ENCODE measurements around the gene FBXL19.

FBXL19 gene, protein sequence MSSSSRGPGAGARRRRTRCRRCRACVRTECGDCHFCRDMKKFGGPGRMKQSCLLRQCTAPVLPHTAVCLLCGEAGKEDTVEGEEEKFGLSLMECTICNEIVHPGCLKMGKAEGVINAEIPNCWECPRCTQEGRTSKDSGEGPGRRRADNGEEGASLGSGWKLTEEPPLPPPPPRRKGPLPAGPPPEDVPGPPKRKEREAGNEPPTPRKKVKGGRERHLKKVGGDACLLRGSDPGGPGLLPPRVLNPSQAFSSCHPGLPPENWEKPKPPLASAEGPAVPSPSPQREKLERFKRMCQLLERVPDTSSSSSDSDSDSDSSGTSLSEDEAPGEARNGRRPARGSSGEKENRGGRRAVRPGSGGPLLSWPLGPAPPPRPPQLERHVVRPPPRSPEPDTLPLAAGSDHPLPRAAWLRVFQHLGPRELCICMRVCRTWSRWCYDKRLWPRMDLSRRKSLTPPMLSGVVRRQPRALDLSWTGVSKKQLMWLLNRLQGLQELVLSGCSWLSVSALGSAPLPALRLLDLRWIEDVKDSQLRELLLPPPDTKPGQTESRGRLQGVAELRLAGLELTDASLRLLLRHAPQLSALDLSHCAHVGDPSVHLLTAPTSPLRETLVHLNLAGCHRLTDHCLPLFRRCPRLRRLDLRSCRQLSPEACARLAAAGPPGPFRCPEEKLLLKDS

DNA sequence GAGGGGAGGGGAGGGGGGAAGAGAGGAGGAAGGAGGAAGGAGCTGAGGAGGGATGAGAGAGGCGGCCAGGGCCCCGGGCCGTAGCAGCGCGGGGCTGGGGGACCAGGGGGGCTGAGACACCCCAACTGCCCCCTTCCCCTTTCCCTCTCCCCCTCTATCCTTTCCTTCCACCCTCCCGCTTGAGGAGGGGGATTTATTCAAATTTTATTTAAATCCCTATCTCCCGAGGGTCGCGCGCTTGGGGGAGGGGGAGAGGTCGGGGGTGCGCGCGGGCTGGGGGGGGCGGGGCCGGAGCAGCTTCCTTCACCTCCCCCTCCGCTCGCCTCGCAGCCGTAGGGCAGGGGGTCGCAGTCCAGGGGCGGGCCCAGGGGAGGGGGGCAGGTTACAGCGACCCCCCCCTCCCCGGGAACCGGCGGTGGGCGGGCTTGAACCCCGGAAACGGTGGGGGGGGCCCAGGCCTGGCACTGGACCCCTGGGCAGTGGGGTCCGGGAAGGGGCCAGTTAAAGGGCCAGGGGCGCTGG lies at the start of gene FBXL19:
TSS of gene FBXL19 (plus strand) at position 19 of the 522 bp plus-strand sequence. CDS start 2,183 bp downstream, outside the sequence.
- DNase-seq (no peak), ATAC-seq (no peak)
- H3K36me3 Mint-ChIP-seq (ENCODE audit: low read depth): peaks cover 2% of the 10 kb centered on the region
- H3K4me3 Mint-ChIP-seq: peak within 1 kb of the TSS; percentile 97
- H3K9me3 Mint-ChIP-seq: no peaks in the 10 kb centered on the region
- peak within 1 kb of the TSS; percentile 99 for H3K27ac Mint-ChIP-seq
- H3K4me1 Mint-ChIP-seq: peaks cover 13% of the 10 kb centered on the region
- no peaks in the 10 kb centered on the region for H3K27me3 Mint-ChIP-seq

DNA sequence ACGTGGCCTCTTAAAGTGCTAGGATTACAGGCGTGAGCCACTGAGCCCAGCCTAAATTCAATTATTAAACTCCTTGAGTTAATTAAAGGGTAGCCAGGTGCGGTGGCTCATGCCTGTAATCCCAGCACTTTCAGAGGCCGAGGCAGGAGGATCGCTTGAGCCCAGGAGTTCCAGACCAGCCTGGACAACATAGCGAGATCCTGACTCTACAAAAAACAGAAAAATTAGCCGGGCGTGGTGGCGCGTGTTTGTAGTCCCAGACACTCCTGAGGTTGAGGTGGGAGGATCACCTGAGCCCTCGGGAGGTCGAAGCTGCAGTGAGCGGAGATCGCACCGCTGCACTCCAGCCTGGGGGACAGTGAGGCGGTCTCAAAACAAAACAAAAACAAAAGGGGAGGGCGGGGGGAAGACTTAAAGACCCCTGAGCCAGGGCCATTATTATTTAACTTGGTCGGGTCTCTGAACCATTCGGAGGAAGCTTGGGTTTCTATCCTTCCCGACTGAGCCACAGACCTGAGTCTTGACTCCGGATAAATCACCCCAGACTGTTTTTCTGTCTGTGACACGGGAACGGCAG lies 49.0 kb upstream of the FBXL19 start:
- Mint-ChIP-seq H3K4me1 (peaks cover 37% of the 10 kb centered on the region), H3K36me3 (ENCODE audit: low read depth) (peaks cover 12% of the 10 kb centered on the region), H3K4me3 (peak overlapping the region; percentile 96), H3K27ac (peak overlapping the region; percentile 99), H3K27me3 (no peaks in the 10 kb centered on the region), H3K9me3 (no peaks in the 10 kb centered on the region)
- no peak for ATAC-seq
- no peak for DNase-seq

DNA sequence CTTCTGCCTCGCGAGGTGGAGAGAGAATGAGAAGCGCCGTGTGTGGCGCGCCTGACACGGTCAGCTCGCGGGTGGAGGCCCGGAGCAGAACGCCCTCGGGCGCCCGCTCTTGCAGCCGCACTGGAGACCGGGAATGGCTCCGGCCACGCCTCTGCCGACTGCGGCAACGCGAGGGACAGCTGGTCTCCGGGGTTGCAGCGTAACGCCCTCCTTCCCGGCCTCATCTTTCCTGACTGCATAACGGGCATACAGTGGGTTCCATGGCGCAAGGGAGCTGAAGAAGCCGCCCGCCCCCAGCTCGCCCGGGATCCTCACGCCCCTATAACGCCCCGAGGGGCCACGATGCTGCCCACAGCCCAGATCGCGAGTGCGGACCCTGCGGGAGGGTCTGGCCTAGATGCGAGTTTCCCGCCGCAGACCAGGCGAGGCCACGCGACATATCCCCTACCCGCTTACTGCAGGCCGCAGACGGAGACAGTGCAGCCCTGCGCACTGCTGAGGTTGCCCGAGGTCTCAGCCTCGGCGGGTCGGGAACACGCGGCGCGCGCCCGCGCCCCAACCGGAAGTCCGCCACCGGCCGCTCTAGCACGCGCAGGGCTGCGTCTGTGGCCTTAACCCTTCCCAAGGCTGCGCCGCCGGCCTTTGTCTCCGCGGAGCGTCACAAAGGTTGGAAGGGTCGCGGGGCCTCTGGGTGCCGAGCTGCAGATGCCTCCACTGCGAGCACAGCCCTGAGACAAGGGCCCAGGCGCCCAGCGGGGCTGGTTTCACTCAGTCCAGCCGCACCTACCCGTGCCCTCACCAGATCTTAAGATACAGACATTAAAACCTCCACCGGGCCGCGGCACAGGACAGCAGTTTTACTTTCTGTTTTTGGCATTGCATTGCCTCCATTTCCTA lies 48.3 kb upstream of the FBXL19 start:
- H3K4me3 Mint-ChIP-seq: peak overlapping the region; percentile 96
- peak overlapping the region; percentile 99 for H3K27ac Mint-ChIP-seq
- ATAC-seq: peak; percentile 93
- H3K4me1 Mint-ChIP-seq: peaks cover 37% of the 10 kb centered on the region
- peak; percentile 92 for DNase-seq
- no peaks in the 10 kb centered on the region for H3K9me3 Mint-ChIP-seq
- no peaks in the 10 kb centered on the region for H3K27me3 Mint-ChIP-seq
- H3K36me3 Mint-ChIP-seq (ENCODE audit: low read depth): peaks cover 12% of the 10 kb centered on the region

DNA sequence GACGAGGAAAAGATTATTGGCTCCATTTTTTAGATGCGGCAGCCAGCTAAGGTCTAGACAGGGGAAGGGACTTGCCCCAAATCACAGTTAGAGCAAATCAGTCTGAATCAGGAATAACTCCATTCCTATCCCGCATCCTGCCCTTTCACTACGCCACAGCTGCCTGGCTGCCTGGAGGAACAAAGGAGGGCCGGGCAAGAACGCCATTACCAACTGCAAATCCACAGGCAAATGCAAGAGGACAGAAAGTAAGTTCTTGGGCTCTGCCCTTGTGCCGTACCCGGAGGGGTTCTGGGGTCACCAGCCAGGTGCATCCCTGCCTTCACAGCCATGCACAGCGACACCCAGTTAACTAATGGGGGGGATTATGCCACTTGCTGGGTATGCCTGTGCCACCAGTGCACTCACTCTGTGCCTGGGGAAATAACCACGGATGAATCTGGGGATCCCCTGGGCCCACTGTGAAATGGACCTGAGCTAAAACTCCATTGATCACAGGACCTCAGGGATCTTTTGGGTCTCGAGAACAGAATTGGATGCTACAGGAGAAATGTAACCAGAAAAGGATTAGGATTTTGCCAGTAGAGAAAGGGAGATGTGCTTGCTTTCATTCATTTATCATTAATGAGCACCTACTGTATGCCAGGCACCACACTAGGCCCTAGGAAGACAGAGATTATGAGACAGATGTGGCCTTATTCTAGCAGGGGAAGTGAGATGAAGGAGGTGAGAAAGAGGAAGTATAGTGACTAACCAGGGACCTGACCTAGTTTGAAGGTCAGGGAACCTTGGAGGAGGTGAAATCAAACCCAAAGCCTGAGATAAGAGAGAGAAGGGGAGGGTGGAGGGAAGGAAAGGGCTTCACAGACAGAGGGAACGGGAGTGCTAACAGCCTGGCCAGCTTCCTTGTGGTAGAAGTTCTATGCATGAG lies 47.2 kb upstream of the FBXL19 start:
- H3K27me3 Mint-ChIP-seq: no peaks in the 10 kb centered on the region
- H3K4me1 Mint-ChIP-seq: peaks cover 37% of the 10 kb centered on the region
- H3K4me3 Mint-ChIP-seq: peak overlapping the region; percentile 96
- ATAC-seq: peak; percentile 71
- no peaks in the 10 kb centered on the region for H3K9me3 Mint-ChIP-seq
- H3K36me3 Mint-ChIP-seq (ENCODE audit: low read depth): peaks cover 12% of the 10 kb centered on the region
- peak overlapping the region; percentile 99 for H3K27ac Mint-ChIP-seq
- DNase-seq: peak; percentile 32

DNA sequence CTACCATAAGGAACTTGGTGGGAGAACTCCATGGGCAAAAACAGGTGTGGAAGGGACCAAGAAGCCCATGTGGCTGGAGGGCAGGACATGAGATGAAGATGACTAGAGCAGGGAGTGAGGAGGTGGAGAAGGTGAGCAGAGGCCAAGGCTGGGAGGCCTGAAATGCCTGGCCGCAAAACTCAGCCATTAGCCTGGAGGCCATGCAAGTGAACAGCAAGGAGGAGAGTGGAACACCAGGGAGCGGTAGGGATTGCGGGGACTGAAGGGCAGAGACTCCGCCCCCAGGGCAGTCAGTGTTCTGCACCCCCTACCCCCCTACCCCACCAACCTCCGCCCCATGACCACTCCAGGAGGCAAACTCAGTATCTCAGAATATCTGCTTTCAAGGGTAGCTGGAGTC lies 46.5 kb upstream of the FBXL19 start:
- Mint-ChIP-seq H3K36me3 (ENCODE audit: low read depth) (peaks cover 12% of the 10 kb centered on the region), H3K4me1 (peaks cover 38% of the 10 kb centered on the region), H3K27me3 (no peaks in the 10 kb centered on the region), H3K27ac (peak overlapping the region; percentile 99), H3K9me3 (no peaks in the 10 kb centered on the region), H3K4me3 (peak overlapping the region; percentile 96)
- ATAC-seq: no peak
- no peak for DNase-seq

DNA sequence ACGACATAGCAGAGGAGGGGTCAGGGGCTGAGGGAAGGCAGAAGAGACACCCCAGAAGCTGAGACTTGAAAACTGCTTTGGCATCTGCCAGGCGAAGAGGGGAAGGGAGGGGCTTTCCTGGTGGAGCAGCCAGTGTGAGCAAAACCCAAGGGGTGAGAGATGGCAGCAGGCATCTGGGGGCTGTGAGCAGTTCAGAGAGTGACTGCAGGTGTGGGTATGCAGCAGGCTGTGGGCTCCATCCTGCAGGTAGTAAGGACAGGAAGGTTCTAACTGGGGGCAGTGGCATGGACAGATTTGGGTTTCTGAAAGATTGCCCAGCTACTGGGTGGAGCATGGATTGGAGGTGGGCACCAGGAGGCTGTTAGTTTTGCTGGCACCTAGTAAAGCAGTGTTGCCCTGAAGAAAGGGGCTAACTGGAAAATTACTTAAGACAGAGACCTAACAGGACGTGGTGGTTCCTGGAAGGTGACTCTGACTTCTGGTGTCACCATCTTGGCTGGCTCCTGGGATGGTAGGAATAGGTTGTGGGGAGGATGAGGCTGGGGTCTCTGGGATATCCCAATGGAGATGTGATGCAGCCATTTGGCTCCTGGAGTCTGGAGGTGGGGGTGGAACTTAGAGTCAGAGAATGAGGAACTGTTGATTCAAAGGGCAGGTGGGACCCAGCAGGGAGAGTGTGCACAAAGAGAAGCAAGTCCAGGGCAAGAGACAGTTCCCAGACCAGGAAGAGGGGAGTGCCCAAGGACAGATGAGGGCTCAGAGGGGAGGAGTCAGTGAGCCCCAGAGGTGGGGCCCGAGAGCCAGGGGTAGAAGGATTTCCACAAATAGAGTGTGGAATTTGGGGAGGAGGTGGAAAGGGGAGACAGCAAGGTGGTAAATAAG lies 40.7 kb upstream of the FBXL19 start:
- Mint-ChIP-seq H3K36me3 (ENCODE audit: low read depth) (peaks cover 16% of the 10 kb centered on the region), H3K27ac (peak overlapping the region; percentile 39), H3K4me1 (peaks cover 20% of the 10 kb centered on the region), H3K4me3 (no peak overlapping the region), H3K27me3 (no peaks in the 10 kb centered on the region), H3K9me3 (no peaks in the 10 kb centered on the region)
- ATAC-seq (no peak), DNase-seq (no peak)

DNA sequence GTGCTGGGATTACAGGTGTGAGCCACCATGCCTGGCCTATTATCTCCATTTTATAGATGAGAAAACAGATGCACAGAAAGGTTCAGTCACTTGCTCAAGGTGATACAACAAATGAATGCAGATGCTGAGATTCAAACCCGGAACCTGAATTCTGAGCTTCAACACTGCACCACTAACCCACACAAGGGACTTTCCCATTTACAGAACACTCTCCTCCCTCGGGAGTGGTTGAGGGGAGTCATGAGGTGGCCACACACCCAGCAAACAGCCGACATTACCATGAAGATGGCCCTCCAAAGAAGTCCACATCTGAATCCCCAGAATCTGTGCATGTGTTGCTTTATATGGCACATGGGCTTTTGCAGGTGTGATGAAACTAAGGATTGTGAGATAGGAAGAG lies 38.6 kb upstream of the FBXL19 start:
- peaks cover 20% of the 10 kb centered on the region for H3K36me3 Mint-ChIP-seq (ENCODE audit: low read depth)
- ATAC-seq (no peak), DNase-seq (no peak)
- peak overlapping the region; percentile 24 for H3K27ac Mint-ChIP-seq
- H3K27me3 Mint-ChIP-seq: no peaks in the 10 kb centered on the region
- H3K9me3 Mint-ChIP-seq: no peaks in the 10 kb centered on the region
- peaks cover 20% of the 10 kb centered on the region for H3K4me1 Mint-ChIP-seq
- H3K4me3 Mint-ChIP-seq: no peak overlapping the region

DNA sequence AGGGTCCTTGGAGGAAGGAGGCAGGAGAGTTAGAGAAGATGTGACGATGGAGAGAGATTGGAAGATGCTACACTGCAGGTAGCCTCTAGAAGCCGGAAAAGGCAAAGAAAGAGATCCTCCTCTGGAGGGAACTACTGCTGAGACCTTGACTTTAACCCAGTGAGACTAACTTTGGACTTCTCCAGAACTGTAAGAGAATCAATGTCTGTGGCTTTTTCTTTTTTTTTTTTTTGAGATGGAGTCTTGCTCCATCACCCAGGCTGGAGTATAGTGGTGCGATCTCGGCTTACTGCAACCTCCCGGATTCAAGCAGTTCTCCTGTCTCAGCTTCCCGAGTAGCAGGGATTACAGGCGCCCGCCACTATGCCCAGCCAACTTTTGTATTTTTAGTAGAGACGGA lies 38.2 kb upstream of the FBXL19 start:
- no peak overlapping the region for H3K4me3 Mint-ChIP-seq
- H3K4me1 Mint-ChIP-seq: peaks cover 20% of the 10 kb centered on the region
- ATAC-seq: no peak
- DNase-seq: no peak
- no peaks in the 10 kb centered on the region for H3K9me3 Mint-ChIP-seq
- peaks cover 21% of the 10 kb centered on the region for H3K36me3 Mint-ChIP-seq (ENCODE audit: low read depth)
- peak overlapping the region; percentile 24 for H3K27ac Mint-ChIP-seq
- no peaks in the 10 kb centered on the region for H3K27me3 Mint-ChIP-seq

DNA sequence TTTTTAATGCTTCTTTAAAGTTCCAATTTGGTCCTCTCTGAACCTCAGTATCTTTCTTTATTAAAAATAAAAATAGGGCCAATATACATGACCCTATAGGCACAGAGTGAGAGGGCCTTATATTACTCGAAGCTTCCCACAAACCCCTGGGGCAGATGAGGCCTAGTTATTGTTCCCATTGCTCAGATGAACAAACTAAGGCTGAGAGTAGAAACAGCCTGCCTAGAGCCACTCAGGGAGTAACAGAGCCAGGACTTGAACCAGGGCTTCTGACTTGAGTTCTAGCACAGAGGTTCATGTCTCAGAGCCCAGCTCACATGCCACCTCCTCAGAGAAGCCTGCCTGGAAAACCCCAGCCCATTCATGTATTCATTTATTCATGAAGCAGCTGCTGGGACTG lies 37.2 kb upstream of the FBXL19 start:
- H3K27me3 Mint-ChIP-seq: no peaks in the 10 kb centered on the region
- peaks cover 20% of the 10 kb centered on the region for H3K4me1 Mint-ChIP-seq
- H3K4me3 Mint-ChIP-seq: no peak overlapping the region
- H3K36me3 Mint-ChIP-seq (ENCODE audit: low read depth): peaks cover 21% of the 10 kb centered on the region
- ATAC-seq: no peak
- H3K27ac Mint-ChIP-seq: no peak overlapping the region
- no peaks in the 10 kb centered on the region for H3K9me3 Mint-ChIP-seq
- DNase-seq: no peak

DNA sequence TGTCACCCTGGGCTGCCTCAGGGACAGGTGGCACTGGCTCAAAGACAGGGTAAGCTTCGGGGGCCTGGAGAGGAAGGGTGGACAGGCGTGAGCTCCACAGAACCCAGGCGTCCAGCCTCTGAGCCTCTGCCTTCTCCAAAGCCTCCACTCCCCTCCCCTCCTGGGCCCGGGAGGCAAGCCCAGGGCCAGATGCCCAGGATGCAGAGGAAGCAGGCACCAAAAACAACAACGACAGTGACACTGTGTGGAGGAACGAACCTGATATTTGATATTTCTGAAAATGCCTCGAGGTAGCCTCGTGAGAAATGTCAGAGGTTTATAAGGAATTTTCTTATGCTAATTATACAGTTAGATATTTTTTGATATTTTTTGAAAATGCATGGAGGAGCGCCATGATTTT lies 35.4 kb upstream of the FBXL19 start:
- Mint-ChIP-seq H3K4me3 (no peak overlapping the region), H3K27ac (no peak overlapping the region), H3K4me1 (peaks cover 20% of the 10 kb centered on the region), H3K27me3 (no peaks in the 10 kb centered on the region), H3K36me3 (ENCODE audit: low read depth) (peaks cover 23% of the 10 kb centered on the region), H3K9me3 (no peaks in the 10 kb centered on the region)
- ATAC-seq (no peak), DNase-seq (no peak)

DNA sequence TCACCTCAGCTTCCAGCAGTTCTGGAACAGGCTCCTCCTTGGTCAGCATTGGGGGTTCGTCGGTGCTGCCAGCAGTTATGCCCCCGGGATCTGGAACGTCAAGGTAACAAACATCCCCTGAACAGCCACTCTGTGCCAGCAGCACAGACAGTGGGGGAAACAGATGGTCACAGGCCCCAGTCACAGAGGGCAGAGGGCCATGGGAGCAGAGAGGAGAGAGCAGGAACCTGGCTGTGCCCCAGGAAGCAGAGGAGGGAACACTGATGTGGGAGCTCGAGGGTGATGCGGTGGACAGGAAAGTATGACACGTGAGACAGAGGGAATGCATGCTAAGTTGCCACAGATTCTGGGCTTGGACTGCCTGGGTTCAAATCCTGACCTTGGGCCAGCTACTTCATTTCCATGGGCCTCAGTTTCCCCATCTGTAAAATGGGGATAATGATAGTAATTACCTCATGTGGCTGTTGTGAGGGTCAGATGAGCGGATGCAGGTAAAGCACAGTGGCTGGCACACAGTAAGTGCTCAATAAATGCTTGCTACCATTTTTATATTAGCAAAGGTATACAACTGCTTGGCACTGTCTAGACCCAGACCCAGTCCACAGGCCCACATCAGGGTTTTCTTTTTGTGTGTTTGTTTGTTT lies 34.4 kb upstream of the FBXL19 start:
- no peaks in the 10 kb centered on the region for H3K27me3 Mint-ChIP-seq
- ATAC-seq: no peak
- no peak overlapping the region for H3K27ac Mint-ChIP-seq
- no peak overlapping the region for H3K4me3 Mint-ChIP-seq
- H3K9me3 Mint-ChIP-seq: no peaks in the 10 kb centered on the region
- peaks cover 21% of the 10 kb centered on the region for H3K4me1 Mint-ChIP-seq
- H3K36me3 Mint-ChIP-seq (ENCODE audit: low read depth): peaks cover 21% of the 10 kb centered on the region
- DNase-seq: no peak

DNA sequence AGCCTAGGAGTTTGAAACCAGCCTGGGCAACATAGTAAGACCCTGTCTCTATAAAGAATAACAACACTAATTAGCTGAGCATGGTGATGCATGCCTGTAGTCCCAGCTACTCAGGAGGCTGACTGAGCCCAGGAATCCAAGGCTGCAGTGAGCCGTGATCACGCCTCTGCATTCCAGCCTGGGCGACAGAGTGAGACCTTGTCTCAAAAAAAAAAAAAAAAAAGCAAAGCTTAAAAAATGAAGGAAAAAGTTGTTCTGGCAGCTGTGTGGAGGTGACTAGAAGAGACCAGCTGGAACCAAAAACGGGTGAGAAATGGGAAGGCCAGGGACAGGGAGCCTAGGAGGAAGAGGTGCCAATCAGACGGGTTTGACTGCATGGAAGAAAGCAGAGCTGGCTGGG lies 33.7 kb upstream of the FBXL19 start:
- peaks cover 21% of the 10 kb centered on the region for H3K36me3 Mint-ChIP-seq (ENCODE audit: low read depth)

More for the DNA sequence above, 33.7 kb upstream of the FBXL19 start:
- peaks cover 25% of the 10 kb centered on the region for H3K4me1 Mint-ChIP-seq
- DNase-seq: no peak
- H3K9me3 Mint-ChIP-seq: no peaks in the 10 kb centered on the region
- H3K27ac Mint-ChIP-seq: no peak overlapping the region
- no peak for ATAC-seq
- H3K27me3 Mint-ChIP-seq: no peaks in the 10 kb centered on the region
- H3K4me3 Mint-ChIP-seq: no peak overlapping the region
